ENCODE results near the gene SIMC1.

GRCh38 chr5:176190886-176191755 is 47.1 kb upstream of the SIMC1 start:
- TF ChIP-seq POLR2A (IDR thresholded peaks at IDR 0.05), result no peak
- no peak for TF ChIP-seq CTCF (IDR thresholded peaks at IDR 0.05)

Measured in stomach (tissue), 4 donors.